Endodermal cell (in vitro differentiated cells): Measurements from ENCODE around the gene MAGIX. TPM values are rescaled to one million over a fixed set of nuclear protein-coding genes. Genes with fewer than 3 reads are reported as not detected.

Source experiments
- DNase-seq: peaks from one replicate; pipeline ENCODE4 v3.0.0-alpha.2; 2017
- H3K27ac ChIP-seq: 2 replicates; pipeline ENCODE4 v1.5.1; 2013; ENCODE audit warnings: mild to moderate bottlenecking, low read depth, low read length, moderate library complexity
- H3K27me3 ChIP-seq: 2 replicates; pipeline ENCODE4 v1.6.1; 2013; ENCODE audit warnings: mild to moderate bottlenecking, low read length, moderate library complexity; ENCODE audit not compliant: insufficient read depth, control insufficient read depth, poor library complexity, severe bottlenecking
- H3K36me3 ChIP-seq: 2 replicates; pipeline ENCODE4 v1.7.0; 2013; ENCODE audit warnings: mild to moderate bottlenecking, low read length, moderate library complexity; ENCODE audit not compliant: control insufficient read depth, insufficient read depth
- H3K4me1 ChIP-seq: one replicate; pipeline ENCODE4 v1.7.0; 2013; ENCODE audit warnings: low read length; ENCODE audit not compliant: control insufficient read depth, insufficient read depth
- H3K4me3 ChIP-seq: 2 replicates; pipeline ENCODE4 v1.5.1; 2013; ENCODE audit warnings: mild to moderate bottlenecking, low read length, moderate library complexity
- H3K9ac ChIP-seq: 2 replicates; pipeline ENCODE4 v1.6.1; 2013; ENCODE audit warnings: mild to moderate bottlenecking, low read length, moderate library complexity; ENCODE audit not compliant: poor library complexity, severe bottlenecking; ENCODE audit errors: extremely low read depth
- H3K9me3 ChIP-seq: 2 replicates; pipeline ENCODE4 v1.6.1; 2013; ENCODE audit warnings: mild to moderate bottlenecking, low read length, moderate library complexity; ENCODE audit not compliant: control insufficient read depth
- H3K27ac Mint-ChIP-seq: 2 replicates; pipeline ENCODE4 v1.8.0; 2020; ENCODE audit warnings: mixed read lengths
- H3K27me3 Mint-ChIP-seq: 2 replicates; pipeline ENCODE4 v1.8.0; 2021; ENCODE audit warnings: mild to moderate bottlenecking, mixed read lengths; ENCODE audit not compliant: insufficient read depth
- H3K36me3 Mint-ChIP-seq: 2 replicates; pipeline ENCODE4 v1.8.0; 2020; ENCODE audit warnings: low read depth, mixed read lengths
- H3K4me1 Mint-ChIP-seq: 2 replicates; pipeline ENCODE4 v1.8.0; 2020; ENCODE audit warnings: mixed read lengths
- H3K4me3 Mint-ChIP-seq: 2 replicates; pipeline ENCODE4 v1.8.0; 2020; ENCODE audit warnings: mild to moderate bottlenecking, moderate library complexity, mixed read lengths
- H3K9me3 Mint-ChIP-seq: 2 replicates; pipeline ENCODE4 v1.8.0; 2020; ENCODE audit warnings: mild to moderate bottlenecking, mixed read lengths
- CTCF ChIP-seq: fragments of 200-600 bp; sonication (generic); conservative IDR thresholded peaks from 2 replicates; pipeline ENCODE4 v1.5.0; 2021; ENCODE audit warnings: antibody characterized with exemption, mild to moderate bottlenecking
- WGBS, 2 experiments: methylation state at CpG; one replicate each; pipeline versions ENCODE4 v1.1.5 to v1.1.7; 2013; ENCODE audit warnings: missing lambda C conversion rate in 2 of 2, mixed read lengths in 1 of 2; ENCODE audit not compliant: insufficient coverage in 1 of 2, insufficient read length in 1 of 2; 5-methylcytosine and 5-hydroxymethylcytosine counted together
- total RNA-seq, 2 donors: library from RNA; stranded (reverse); fragmentation: NEBNext Ultra II Directional in 1 of 2; extraction: Animal tissue kit (Norgen Biotek cat#: 25700) in 1 of 2; gene quantifications; 2 replicates in 1 of 2; 3 replicates in 1 of 2; pipeline ENCODE4 v1.2.1, GENCODE V29; 2021

MAGIX gene
- total RNA-seq, 2 donors from 2014 or later: 1.2 to 1.3 TPM

GRCh38 chrX:49199906-49200771 lies 37.6 kb downstream of the MAGIX start, which contains the start of gene SYP:
Gene SYP, minus strand, starts transcription at chrX:49200193. Its CDS starts 7 bp downstream, at chrX:49200186.
- Mint-ChIP-seq H3K27me3 (peaks cover 17% of the 10 kb centered on the region), H3K27ac (no peak within 1 kb of the TSS), H3K4me1 (peaks cover 6% of the 10 kb centered on the region), H3K4me3 (no peak within 1 kb of the TSS), H3K9me3 (peaks cover 59% of the 10 kb centered on the region), H3K36me3 (no peaks in the 10 kb centered on the region)
- H3K27me3 ChIP-seq: peaks cover 22% of the 10 kb centered on the region
- H3K9ac ChIP-seq: no peak within 1 kb of the TSS
- H3K36me3 ChIP-seq: no peaks in the 10 kb centered on the region
- peak; percentile 96 for DNase-seq
- WGBS, 2 experiments: 4 to 22% methylated on average over 1 to 60 of the region's 61 CpGs
- H3K4me3 ChIP-seq: no peak within 1 kb of the TSS
- H3K9me3 ChIP-seq: no peaks in the 10 kb centered on the region
- no peak within 1 kb of the TSS for H3K27ac ChIP-seq
- no peak for TF ChIP-seq CTCF
- H3K4me1 ChIP-seq: no peaks in the 10 kb centered on the region

DNA sequence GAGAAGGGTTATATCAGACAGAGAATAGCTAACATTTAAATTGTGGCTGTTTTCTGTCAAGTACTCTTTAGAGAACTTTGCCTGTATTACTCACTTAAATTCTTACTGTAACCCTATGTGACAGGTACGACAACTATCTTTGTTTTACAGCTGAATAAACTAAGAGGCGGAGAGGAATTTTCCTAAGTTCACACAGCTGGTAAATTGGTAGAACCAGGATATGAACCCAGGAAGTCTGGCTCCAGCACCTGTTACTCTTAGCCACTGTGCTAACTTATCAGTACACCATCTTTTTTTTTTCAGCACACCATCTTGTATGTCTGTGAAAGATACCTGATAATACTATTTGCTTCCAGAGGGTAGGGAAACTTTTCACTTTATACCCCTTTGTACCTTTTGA lies 39.5 kb downstream of the MAGIX start:
- Mint-ChIP-seq H3K27me3 (peaks cover 17% of the 10 kb centered on the region), H3K4me3 (no peak overlapping the region), H3K9me3 (peaks cover 53% of the 10 kb centered on the region)

DNA sequence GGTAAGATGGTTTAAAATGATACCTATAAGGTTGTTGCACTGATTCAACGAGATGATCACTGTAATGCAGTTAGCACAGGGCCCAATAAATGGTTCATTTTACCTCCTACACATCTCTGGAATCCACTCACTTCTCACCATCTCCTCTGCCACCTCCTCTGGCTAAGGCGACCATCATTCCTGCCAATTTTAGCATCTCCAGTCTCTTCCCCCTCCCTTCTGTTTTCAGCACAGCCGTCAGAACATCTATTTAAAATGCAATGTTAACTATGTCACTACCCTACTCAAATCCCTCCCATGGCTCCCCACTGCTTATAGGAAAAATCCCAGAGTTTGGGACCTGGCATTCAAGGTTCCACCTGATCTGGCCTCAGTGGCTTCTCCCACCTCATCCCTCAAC lies 41.0 kb downstream of the MAGIX start:
- H3K9me3 Mint-ChIP-seq: peaks cover 51% of the 10 kb centered on the region
- no peak overlapping the region for H3K9ac ChIP-seq
- no peaks in the 10 kb centered on the region for H3K9me3 ChIP-seq
- no peaks in the 10 kb centered on the region for H3K4me1 ChIP-seq
- H3K4me1 Mint-ChIP-seq: no peaks in the 10 kb centered on the region
- TF ChIP-seq CTCF: no peak
- no peaks in the 10 kb centered on the region for H3K36me3 Mint-ChIP-seq
- no peak for DNase-seq
- H3K27ac Mint-ChIP-seq: no peak overlapping the region
- H3K27ac ChIP-seq: no peak overlapping the region
- H3K36me3 ChIP-seq: no peaks in the 10 kb centered on the region
- H3K27me3 Mint-ChIP-seq: peaks cover 9% of the 10 kb centered on the region
- peaks cover 11% of the 10 kb centered on the region for H3K27me3 ChIP-seq
- 89% methylated on average over 3 of the region's 3 CpGs; no CpG with 5 or more reads in 1 of the 2 experiments for WGBS, 2 experiments
- no peak overlapping the region for H3K4me3 Mint-ChIP-seq
- no peak overlapping the region for H3K4me3 ChIP-seq

More for the DNA sequence above, 39.5 kb downstream of the MAGIX start:
- H3K9ac ChIP-seq: no peak overlapping the region
- Mint-ChIP-seq H3K4me1 (peaks cover 3% of the 10 kb centered on the region), H3K27ac (no peak overlapping the region), H3K36me3 (no peaks in the 10 kb centered on the region)
- peaks cover 22% of the 10 kb centered on the region for H3K27me3 ChIP-seq
- TF ChIP-seq CTCF: no peak
- H3K36me3 ChIP-seq: no peaks in the 10 kb centered on the region
- no peak overlapping the region for H3K4me3 ChIP-seq
- WGBS, 2 experiments: 89 to 94% methylated on average over 2 of the region's 2 CpGs
- no peak overlapping the region for H3K27ac ChIP-seq
- no peak for DNase-seq
- H3K9me3 ChIP-seq: no peaks in the 10 kb centered on the region
- H3K4me1 ChIP-seq: no peaks in the 10 kb centered on the region
